ENCODE results near the gene FOXC2.

GRCh38 chr16:86531641-86532525 is 34.7 kb upstream of the FOXC2 start:
- TF ChIP-seq, protein P1, sequence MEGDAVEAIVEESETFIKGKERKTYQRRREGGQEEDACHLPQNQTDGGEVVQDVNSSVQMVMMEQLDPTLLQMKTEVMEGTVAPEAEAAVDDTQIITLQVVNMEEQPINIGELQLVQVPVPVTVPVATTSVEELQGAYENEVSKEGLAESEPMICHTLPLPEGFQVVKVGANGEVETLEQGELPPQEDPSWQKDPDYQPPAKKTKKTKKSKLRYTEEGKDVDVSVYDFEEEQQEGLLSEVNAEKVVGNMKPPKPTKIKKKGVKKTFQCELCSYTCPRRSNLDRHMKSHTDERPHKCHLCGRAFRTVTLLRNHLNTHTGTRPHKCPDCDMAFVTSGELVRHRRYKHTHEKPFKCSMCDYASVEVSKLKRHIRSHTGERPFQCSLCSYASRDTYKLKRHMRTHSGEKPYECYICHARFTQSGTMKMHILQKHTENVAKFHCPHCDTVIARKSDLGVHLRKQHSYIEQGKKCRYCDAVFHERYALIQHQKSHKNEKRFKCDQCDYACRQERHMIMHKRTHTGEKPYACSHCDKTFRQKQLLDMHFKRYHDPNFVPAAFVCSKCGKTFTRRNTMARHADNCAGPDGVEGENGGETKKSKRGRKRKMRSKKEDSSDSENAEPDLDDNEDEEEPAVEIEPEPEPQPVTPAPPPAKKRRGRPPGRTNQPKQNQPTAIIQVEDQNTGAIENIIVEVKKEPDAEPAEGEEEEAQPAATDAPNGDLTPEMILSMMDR (IDR thresholded peaks at IDR 0.05): no peak
- TF ChIP-seq EZH2 (IDR thresholded peaks at IDR 0.05; ENCODE audit: borderline replicate concordance, insufficient read depth, low read depth, low read length, poor library complexity, severe bottlenecking): no peak
